HG02885 (cell line): Measurements from ENCODE around the gene SRGAP2.
"Not testable (repeated sequence)": the region's sequence is repeated elsewhere in the genome, so short reads cannot be mapped to it uniquely, and the experiment has no call there.

ENCODE experiments used
- ATAC-seq: cut with Tn5 transposase; IDR thresholded peaks from one replicate; pipeline ENCODE4 v1.9.1; 2021; ENCODE audit warnings: mild to moderate bottlenecking; ENCODE audit not compliant: unreplicated experiment, poor library complexity

SRGAP2 gene

DNA sequence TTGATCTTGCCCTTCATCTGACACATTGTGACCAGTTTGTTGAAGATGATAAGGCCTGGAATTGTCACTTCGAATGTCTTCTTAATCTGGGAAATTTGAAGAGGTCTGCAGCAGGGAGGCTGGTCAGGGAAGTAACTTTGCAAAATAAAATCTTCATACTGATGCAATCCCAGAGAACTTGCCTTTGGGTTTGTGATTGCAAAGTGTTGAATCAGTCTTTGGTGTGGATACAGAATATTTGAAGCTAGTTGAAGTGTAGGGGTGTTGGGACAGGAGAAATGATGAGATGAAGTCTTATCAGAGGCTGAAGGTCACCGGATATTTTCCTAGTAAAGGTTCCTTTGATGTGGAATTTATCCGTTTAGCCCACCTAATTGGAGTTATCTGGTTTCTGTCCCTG lies 42.1 kb downstream of the SRGAP2 start:
- not testable (repeated sequence) for ATAC-seq

DNA sequence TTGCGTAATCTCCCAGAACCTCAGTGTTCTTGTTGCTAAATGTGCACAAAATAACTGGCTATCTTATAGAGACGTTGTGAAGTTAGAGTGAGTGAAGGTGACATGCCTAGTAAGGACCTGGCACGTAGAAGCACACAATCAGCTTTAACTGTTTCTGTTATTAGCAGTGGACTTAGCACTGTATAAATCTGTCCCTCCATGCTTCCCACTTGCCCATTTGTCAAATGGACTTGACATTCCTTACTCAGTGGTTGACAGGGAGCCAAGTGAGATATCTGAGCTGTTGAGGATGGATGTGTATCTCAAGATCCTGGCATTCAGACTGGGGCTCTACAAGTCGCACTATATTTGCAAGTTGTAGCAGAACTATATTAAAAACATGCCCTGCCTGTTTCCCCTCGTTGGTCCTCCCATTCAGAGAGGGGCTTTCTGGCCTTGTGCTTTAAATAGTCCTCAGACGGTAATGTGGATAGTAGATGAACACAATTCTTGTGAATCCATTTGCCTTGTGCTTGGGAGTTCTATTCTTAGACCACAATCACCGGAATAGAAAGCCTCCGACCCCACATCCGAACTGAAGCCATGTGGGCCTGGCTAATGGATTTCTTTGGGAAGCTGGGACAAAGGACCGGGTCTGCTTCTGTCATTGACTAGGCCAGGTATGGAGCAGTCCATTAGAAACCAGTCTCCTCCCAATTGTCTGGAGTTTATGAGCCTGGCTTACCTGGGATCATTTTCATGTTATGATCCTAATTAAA lies 43.0 kb downstream of the SRGAP2 start:
- ATAC-seq: not testable (repeated sequence)

DNA sequence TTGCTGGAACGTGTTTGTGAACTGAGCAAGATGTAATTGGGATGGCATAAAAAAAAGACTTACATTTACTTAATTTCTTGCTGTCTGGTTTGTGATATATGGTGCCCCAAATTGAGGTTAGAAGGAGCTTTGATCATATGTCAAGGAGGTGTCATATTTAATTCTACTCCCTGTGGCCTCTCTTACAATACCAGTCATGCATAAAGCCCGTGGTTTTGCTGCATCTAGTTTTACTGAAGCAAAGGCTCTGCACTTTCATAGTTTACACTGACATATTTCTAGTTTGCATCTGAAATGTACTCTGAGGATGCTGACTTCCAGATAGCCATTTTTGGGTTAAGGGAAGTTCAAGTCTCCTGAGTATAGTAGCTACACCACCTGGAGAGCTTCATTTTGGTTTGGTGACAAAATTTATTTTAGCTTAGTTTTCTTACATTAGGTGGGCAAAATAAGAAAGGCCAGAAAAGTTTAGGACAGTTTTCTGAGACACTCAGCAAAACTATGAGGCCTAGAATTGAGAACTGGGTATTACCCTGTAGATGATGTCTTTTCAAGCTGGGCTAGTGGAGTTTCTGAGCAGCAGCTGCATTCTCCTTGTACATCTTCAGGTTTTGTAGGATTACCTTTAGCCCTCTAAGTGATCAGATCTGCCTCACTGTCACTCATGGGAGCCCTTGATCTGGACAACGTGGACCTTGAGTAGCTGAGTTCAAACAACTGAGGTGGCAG lies 47.8 kb downstream of the SRGAP2 start:
- ATAC-seq: not testable (repeated sequence)

DNA sequence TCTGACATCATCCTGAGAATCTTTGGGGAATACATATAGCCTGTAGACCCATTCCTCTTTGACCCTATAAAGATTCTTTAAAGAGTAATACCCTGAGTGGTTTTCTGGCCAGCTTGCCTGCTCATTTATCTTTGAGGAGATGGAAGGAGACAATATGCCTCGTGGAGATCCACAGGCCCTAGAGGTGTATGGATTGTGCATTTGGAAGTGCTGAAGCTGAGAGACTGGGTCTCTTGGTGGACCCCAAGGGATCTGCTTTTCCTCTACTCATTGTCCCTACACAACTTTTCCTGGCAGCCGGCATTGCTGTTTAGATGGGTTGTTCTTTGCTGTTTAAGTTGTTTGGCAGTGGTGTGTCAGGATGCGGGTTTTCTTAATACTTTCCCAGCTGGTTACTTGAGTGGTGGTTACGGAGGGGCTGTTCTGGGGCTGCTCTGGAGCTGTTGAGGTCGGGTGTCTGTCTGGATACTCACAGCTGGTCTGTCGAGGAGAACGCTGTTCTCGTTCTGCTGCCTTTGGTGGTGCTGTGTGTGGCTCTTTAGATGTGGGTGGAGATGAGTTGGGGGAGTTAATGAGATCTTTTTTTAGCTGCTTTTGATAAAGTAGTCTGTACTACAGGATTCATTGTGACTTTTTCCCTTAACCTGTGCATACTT lies 49.5 kb downstream of the SRGAP2 start:
- ATAC-seq: not testable (repeated sequence)
